ENCODE results near the gene EPRS1. TPM values are rescaled to one million over a fixed set of nuclear protein-coding genes. Genes with fewer than 3 reads are reported as not detected.

Gene EPRS1
- total RNA-seq, 1 donor from 2014 or later = 65.4 TPM

- DNase-seq (no peak), ATAC-seq (no peak)
- no peak overlapping the region for H3K4me3 ChIP-seq
- no peaks in the 10 kb centered on the region for H3K9me3 ChIP-seq
- no peaks in the 10 kb centered on the region for H3K27me3 ChIP-seq (ENCODE audit: low read depth)
- no peak for TF ChIP-seq CTCF (IDR thresholded peaks at IDR 0.05)
- intact Hi-C loops (cut with DNase I) = no loop called here
- no peak overlapping the region for H3K27ac ChIP-seq
- no peaks in the 10 kb centered on the region for H3K4me1 ChIP-seq
- H3K36me3 ChIP-seq = peaks cover 97% of the 10 kb centered on the region
These were observed 46.5 kb downstream of the EPRS1 start for GRCh38 chr1:219999821-220000220.

Other genes with a start within 250 kb of the EPRS1 start
- gene SLC30A10, start 117.9 kb downstream of the EPRS1 start, total RNA-seq = not detected
- 23.5 TPM for gene BPNT1, start 43.3 kb upstream of the EPRS1 start, total RNA-seq
- 51.9 TPM for gene IARS2, start 47.6 kb upstream of the EPRS1 start, total RNA-seq
- 36.1 TPM for gene RAB3GAP2, start 225.9 kb upstream of the EPRS1 start, total RNA-seq

All from lower lobe of right lung (tissue), 2 donors.